GM19099 (cell line): ENCODE measurements around the gene DDX1.

Experiments
- POLR2A ChIP-seq: IDR thresholded peaks from 3 replicates; pipeline ENCODE4 v1.6.1; 2011; ENCODE audit warnings: low read depth; ENCODE audit not compliant: insufficient read length; ENCODE audit errors: extremely low read depth

Gene DDX1

DNA sequence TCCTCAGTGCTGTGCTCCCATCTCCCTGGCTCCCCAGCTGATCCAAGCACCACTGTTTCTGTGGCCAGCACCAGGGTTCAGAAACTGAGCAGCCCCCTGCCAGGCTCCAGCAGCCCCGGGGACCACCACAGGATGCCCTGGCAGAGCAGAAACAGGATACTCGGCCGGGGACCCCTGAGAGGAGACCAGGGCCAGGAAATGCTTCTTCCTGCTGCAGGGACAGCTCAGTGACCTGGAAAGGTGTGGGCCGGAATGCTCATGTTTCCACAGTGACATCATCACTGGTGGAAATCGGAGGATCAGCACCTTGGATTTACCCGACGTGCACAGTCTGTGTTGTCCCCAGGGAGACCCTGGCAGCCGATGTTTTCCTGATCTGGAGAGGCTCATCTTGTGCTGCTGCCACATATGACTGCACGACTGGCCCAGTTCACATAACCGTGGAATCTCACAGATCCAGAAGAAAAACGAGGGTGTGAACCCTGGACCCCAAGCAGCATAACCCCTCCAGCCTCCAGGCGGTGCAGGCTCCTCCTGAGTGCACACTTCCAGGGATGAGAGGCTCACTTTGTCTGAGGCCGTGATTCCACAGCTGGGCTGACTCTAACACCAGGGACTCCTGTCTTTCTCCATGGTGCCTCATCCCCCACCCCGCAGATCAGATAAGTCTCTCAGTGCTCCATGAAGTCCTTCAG, 58.0 kb downstream of the DDX1 start:
- no peak for TF ChIP-seq POLR2A

DNA sequence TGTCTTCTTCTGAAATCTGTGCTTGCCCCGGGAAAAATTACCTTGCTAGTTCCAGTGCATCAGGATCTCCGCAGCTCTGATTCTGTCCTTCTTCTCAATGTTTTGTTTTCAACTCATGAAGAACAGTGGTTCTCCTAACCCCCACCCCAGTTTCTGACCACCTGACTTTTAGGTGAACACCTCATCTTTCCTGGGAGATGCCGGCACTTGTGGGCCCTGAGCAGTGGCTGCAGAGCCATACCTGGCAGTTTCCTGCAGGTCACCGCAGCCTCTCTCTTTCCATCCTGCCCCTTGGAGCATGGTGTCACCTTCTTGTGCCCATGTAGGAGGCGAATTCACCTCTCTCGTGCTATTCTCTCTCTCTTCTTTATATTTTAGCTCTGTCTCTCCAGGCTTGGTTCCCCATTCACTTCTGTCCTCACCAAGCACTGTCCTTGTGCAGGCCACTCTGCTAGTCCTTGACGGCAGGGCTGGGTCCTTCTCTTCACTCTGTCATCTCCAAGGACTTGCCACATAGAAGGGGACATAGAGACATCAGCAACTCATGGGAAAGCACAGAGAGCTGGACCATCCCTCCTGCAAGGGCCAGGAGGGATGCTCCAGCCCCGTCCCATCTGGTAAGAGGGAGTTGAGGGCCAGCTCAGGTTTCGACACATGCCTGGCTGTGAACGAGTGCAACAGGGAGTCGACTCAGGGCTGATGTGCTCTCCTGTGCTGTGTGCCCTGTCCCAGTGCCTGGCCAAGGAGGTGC, 59.1 kb downstream of the DDX1 start:
- TF ChIP-seq POLR2A, result no peak

DNA sequence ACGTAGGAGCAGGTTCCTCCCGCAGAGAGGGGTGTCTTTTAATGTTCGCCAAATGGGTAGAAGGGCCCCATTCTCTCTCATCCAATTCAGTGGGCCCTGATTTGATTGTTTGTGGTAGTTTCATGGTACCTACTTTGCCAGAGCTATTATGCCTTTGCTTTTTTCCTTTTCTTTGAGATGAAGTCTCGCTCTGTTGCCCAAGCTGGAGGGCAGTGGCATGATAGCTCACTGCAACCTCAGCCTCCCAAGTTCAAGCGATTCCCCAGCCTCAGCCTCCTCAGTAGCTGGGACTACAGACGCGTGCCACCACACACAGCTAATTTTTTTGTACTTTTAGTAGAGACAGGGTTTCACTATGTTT, 59.7 kb downstream of the DDX1 start:
- no peak for TF ChIP-seq POLR2A

DNA sequence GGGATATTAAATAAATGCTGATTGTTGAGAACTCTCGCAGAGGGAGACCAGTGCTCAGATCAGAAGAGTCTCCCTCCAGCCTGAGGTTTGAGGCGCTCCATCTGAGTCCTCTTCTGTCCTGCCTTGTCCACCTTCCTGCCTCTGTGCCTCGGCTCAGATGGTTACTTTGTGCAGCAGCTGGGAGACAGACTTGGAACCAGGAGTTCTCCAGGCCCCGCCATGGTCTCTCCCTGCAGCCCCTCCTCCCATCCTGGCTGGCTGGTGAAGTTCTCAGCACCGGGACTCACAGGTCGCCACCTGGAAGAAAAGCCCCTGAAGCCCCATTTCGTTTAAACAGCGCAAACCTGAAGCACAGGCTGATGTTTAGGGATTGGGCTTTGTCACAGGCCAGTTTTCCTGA, 60.6 kb downstream of the DDX1 start:
- no peak for TF ChIP-seq POLR2A

DNA sequence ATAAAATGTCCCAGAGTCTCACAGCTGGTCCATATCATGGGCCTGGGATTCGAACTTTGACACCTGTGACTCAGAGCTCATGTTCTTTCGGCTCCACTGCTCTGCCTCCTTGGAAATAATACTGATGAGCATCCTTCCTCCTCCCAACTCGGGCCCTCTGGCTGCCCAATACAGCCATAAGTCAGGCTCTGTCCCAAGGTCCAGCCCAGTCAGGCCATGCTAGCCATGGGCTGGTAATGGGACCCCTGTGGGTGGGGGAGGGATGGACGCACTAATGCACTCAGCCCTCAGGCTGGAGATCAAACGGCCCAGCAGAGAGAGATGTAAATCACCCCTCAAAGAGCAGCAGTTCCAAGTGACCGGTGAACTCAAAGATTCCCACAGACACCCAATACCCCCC, 61.1 kb downstream of the DDX1 start:
- no peak for TF ChIP-seq POLR2A

DNA sequence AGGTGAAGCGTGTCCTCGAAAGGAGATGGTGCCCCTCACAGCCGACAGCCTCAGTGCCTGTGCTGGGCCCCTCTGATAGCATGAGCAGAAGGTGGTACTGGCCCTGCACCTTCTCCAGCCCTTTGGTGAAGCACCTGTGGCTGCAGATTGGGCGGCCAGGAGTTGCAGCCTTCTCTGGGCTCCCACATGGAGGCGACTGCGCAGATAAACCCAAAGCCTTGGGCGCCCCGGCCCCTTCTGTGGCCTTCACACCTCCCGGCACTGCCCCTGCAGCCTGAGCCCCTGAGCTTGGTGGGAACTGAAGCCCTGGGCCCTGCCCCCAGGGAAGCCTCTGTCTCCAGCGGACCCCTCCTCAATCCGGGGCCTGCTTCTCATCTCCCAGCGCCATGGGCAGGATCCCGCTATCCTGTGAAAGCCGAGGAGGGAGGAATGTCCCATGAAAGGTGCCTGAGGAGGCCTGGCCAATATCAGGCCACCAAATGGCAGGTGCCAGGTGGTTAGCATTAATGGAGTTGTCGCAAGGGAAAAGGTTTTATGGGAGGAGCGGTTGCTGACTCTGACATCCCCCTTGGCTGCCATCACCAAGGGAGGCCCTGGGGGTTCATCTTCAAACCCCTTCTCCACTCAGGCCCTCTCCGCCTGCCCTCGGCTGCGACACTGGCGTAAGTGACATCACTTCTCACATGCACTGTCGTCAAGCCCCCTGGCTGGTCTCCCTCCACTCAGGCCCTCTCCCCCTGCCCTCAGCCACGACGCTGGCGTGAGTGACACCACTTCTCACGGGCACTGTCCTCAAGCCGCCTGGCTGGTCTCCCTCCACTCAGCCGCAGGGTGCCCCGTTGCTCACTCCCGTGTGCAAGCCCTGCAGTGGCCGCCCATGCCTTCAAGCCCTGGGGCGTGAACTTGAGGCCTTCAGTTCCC, 62.4 kb downstream of the DDX1 start:
- no peak for TF ChIP-seq POLR2A

DNA sequence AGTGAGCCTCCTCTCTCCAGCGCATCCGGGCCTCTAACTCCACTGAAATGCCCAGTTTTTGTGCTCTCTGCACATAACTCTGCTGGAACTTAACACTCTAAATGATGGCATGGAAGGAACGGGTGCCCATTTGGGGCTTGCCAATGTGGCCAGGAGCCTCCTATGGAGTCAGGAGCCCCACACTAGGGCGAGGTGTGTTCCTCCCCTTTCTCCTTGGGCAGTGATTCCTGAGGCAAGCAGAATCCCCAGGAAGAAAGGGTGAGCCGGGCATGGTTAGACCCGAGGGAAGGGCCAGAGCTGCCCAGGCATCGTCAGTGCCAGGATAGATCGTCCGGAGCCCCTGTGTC, 63.0 kb downstream of the DDX1 start:
- TF ChIP-seq POLR2A, result no peak

DNA sequence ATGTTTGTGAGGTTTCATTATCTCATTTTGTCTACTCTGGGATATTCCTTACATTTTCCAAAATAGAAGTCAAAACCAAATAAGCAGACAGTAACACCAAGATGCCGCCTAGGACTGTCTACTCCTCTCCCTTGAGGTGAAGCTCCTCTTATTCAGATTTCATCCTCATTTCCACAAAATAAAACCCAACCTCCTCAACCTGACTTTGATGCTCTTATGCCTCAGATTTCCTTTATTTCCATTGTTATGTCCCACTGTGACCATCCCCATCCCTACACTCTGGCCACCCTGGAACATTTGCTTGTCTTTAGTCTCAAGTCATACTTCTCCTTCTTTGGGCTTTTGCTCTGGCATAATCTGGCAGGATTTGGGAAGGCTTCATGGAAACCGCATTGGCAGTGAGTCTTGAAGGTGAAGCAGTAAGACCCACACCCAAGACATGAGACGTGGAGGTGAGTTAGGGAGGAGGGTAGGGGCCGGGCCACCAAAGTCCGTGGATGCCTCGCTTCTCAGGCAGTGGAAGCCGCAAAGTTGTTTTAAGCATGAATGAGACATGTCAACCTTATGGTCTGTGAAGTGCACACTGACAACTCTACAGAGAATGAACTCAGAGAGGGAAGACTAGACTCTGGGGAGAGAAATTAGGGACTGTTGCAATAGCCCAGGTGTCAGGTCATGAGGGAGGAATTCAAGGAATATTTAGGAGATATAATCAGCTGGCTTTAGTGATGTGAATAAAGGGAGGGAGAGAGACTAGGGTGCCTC, 63.6 kb downstream of the DDX1 start:
- TF ChIP-seq POLR2A, result no peak

DNA sequence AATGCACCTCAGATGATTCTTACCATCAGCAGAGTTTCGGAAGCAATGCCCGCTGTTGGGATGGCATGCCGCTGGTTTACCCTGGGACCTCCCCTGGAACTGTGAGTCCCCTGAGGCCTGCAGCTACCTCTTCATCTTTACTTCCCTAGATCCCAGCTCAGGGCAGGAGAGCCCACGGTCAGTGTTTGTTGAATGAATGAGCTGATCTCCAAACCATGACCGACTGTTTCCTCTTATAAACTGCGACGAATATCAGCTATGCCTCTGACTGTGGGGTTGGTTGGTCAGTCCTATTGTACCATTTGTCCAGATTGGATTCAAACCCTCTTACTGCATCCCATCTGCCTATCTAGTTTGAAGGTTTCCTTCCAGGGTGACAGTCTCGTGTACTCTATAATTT, 64.4 kb downstream of the DDX1 start:
- TF ChIP-seq POLR2A, result no peak

DNA sequence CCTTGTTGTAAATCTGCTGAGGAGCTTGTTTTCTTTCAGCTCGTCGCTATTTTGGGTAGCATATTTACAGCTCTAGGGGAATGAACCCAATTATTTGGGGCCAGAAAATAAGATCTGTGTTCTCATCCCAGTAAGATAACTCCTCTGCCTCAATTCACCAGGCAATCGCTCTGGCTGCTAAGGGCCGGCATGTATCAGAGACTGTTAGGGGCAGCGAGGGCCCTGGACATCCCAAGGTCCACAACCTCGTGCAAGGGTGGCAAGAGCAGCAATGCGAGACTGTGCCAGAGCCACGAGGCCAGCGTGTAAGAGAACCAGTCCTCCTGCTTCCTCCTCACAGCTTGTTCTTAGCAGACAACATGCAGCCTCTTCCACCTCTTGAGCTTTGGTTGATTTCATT, 66.1 kb downstream of the DDX1 start:
- no peak for TF ChIP-seq POLR2A

DNA sequence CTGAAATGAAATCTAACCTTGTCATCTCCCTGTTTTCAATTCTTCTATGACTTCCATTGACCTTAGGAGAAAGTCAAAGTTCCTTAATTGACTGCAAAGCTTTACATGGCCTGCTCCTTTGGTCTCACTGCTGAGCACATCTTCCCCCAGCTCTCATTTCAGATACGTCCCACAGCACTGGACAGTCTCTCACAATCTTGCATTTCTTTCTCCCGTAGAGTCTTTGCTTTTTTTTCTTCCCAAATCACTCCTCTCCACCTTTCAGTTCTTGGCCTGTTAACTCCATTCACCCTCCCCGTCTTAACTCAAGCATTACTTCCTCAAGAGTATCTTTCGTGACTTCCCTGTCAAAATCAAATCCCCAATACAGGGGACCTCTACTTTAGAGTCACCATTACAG, 67.2 kb downstream of the DDX1 start:
- no peak for TF ChIP-seq POLR2A

DNA sequence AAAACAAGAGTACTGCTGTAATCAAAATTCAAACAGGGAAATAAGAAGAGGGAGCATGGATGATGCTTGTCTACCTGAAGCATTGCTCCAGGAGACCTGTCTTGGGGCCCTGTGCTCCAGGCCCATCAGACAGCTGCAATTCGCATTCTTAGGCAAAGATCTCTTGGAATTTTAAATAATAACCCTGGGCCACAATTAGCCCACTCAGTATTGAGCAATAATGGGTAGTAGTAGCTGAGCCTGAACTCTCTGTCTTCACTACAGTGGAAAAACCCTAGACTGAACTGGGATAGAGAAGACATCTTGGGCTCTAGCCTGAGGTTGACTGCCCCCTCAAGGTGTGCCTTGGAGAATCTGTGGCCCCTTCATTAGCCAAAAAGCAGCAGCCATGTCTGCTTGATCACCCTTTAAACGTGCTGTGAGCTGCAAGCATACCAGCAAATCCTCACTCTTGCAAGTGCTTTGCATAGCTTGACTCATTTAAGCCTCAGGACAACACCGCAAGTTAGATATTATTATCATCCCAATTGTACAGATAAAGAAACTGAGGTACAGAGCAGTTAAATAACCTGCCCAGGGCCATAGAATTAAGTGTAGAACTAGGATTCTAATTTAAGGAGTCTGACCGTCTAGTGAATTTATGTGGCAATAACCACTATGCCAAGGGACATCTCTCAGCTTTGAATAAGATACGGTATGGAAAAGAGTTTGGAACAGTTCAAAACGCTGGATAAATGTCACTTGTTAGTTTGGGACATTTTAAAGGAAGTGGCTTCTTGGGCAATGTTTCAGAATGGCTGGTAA, 69.0 kb downstream of the DDX1 start:
- no peak for TF ChIP-seq POLR2A

DNA sequence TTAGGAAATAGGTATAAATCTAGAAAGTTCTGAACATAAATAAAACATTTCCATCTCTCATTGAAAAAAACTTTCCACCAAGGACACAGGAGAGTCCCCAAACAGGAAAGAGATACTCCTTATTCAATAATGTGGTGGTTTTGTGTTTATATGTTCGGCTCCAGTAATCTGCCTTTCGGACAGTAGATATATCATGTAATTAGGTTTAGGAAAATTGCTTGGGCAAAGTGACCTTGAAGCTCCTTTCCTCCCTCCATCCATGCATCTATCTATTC, 69.6 kb downstream of the DDX1 start:
- TF ChIP-seq POLR2A, result no peak

DNA sequence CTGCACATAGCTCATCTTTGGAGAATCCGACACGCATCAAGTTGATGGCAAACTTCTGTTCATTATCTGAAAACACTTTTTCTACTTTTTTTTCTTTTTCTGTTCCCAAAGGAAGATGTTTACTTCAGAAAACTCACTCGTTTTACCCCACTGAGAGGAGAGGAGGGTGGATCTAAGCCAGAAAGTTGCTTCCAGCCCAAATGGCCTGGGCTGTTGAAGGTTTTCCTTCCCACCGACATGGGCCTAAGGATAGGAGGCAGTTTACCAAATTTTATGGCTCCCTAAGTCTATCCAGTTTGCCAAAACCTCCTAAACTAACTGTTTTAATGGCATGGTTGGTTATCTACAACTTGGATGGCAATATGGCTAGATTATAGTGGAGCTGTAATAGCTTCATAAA, 70.4 kb downstream of the DDX1 start:
- TF ChIP-seq POLR2A, result no peak
